ENCODE data around the gene EHD3.

DNA sequence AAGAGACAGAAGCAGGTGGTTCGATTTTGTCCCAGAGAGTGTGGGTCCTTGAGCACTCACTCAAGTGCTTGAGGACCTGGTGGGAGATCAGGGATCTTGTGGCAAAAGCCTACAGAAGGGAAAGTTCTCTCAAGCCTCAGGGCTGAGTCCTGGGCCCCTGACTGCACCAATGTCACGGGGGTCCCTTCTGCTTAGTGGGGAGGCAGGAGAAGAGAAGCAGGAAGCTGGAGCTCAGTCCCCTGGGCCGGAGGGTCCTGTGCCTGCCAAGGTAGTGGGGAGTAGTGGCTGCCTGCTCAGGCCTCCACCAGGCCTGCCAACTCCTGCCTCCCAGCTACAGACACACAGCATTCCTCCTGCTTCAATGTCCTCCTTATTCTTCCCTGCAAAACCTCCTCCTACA, 28.3 kb upstream of the EHD3 start:
- no peak for TF ChIP-seq CTCF (IDR thresholded peaks at IDR 0.05; ENCODE audit: low read length)
- no peak for TF ChIP-seq EZH2 (IDR thresholded peaks at IDR 0.05; ENCODE audit: borderline replicate concordance, low read length)

All from OCI-LY1 (cell line).